Mucosa of descending colon (tissue), 3 donors: ENCODE data around the gene FHIT. TPM values are rescaled to one million over a fixed set of nuclear protein-coding genes. Genes with fewer than 3 reads are reported as not detected.

Experiments used
- ATAC-seq: fragments of 200-7000 bp; cut with Tn5 transposase; one replicate; pipeline ENCODE4 v1.9.1; 2020; ENCODE audit warnings: mild to moderate bottlenecking, moderate library complexity
- DNase-seq, 3 donors: peaks; one replicate each; pipeline ENCODE4 v3.0.0-alpha.2; 2020
- H3K36me3 ChIP-seq: fragments of 200-600 bp; one replicate; pipeline ENCODE4 v1.8.0; 2021; ENCODE audit warnings: low read depth, mild to moderate bottlenecking
- H3K4me1 ChIP-seq: fragments of 200-600 bp; one replicate; pipeline ENCODE4 v1.8.0; 2021; ENCODE audit warnings: low read depth, mild to moderate bottlenecking
- H3K4me3 ChIP-seq: fragments of 200-600 bp; one replicate; pipeline ENCODE4 v1.8.0; 2021; ENCODE audit warnings: mild to moderate bottlenecking
- H3K9me3 ChIP-seq: fragments of 200-600 bp; one replicate; pipeline ENCODE4 v1.8.0; 2021; ENCODE audit warnings: mild to moderate bottlenecking
- intact Hi-C, 2 donors: fragments of 100-400 bp; cut with DNase I in 1 of 2; cut with micrococcal nuclease in 1 of 2; formaldehyde crosslinking; loops; one replicate each; pipeline versions ENCODE4 v1.11.0 to v1.11.1; 2022; cut with DNase I, micrococcal nuclease
- total RNA-seq, 3 donors: library from RNA; stranded (reverse); fragmentation: NEBNext Ultra II Directional in 2 of 3; extraction: Animal tissue kit (Norgen Biotek cat#: 25700) in 2 of 3; gene quantifications; one replicate each; pipeline versions ENCODE4 v1.2.1 to v1.2.4, GENCODE V29; 2021 to 2023
- TF ChIP-seq, protein P1 (sequence below): fragments of 200-600 bp; IDR thresholded peaks from one replicate; pipeline ENCODE4 v1.8.0; 2022; ENCODE audit warnings: antibody characterized with exemption, mild to moderate bottlenecking
- donor health status: DM: no; HTN: no; CAD: no; lungs with moderate emphysema.
- donor health status: DM: no; HTN: no; CAD: no.
- donor health status: DM: no; HTN: yes; CAD: no.

FHIT gene
- total RNA-seq, 3 donors from 2014 or later, result 8.9 to 20.7 (median 18.6) TPM

DNA sequence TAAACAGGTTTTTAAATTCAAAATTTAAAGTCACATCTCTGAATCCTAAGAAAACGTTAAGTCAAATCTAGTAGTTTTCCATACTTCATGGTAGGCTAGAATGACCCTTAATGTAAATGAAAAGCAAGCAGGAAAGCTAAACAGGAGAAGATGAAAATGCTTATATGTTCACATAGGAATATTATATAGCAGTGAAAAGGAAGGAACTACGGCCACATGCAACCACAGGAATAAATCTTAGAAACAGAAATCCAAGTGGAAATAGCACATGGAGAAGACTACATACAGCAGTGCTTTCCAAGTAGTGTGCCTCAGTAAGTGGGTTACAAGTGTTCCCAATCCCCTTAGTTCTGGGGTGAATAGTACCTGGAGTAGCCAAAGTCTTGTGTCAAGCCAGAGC lies 296.2 kb downstream of the FHIT start:
- no peaks in the 10 kb centered on the region for H3K4me1 ChIP-seq
- TF ChIP-seq, protein P1, sequence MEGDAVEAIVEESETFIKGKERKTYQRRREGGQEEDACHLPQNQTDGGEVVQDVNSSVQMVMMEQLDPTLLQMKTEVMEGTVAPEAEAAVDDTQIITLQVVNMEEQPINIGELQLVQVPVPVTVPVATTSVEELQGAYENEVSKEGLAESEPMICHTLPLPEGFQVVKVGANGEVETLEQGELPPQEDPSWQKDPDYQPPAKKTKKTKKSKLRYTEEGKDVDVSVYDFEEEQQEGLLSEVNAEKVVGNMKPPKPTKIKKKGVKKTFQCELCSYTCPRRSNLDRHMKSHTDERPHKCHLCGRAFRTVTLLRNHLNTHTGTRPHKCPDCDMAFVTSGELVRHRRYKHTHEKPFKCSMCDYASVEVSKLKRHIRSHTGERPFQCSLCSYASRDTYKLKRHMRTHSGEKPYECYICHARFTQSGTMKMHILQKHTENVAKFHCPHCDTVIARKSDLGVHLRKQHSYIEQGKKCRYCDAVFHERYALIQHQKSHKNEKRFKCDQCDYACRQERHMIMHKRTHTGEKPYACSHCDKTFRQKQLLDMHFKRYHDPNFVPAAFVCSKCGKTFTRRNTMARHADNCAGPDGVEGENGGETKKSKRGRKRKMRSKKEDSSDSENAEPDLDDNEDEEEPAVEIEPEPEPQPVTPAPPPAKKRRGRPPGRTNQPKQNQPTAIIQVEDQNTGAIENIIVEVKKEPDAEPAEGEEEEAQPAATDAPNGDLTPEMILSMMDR, result no peak
- no peaks in the 10 kb centered on the region for H3K36me3 ChIP-seq
- no peak overlapping the region for H3K4me3 ChIP-seq
- DNase-seq (no peak), ATAC-seq (no peak)
- no peaks in the 10 kb centered on the region for H3K9me3 ChIP-seq
- intact Hi-C loops, result no loop called here

DNA sequence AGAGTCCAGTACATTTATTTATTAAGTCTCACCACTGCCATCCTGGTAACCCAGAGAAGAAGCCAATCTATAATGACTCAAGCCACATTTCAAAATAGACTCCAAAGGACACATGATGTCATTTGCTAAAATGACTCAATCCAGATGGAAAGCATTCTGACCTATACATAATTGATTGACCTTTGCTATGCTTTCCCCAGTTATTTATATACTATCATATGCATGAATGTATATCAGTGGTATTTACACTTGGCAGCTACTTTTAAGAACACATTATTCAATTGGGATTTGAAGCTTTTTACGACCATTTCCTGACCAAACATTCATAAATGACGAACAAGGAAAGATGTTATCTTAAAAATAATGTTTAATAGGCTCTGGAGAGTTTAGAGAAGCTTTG lies 297.2 kb downstream of the FHIT start:
- H3K36me3 ChIP-seq, result no peaks in the 10 kb centered on the region
- intact Hi-C loops, result no loop called here
- H3K9me3 ChIP-seq, result no peaks in the 10 kb centered on the region
- DNase-seq, result no peak
- TF ChIP-seq, protein P1, result no peak
- no peak for ATAC-seq
- no peaks in the 10 kb centered on the region for H3K4me1 ChIP-seq
- no peak overlapping the region for H3K4me3 ChIP-seq

DNA sequence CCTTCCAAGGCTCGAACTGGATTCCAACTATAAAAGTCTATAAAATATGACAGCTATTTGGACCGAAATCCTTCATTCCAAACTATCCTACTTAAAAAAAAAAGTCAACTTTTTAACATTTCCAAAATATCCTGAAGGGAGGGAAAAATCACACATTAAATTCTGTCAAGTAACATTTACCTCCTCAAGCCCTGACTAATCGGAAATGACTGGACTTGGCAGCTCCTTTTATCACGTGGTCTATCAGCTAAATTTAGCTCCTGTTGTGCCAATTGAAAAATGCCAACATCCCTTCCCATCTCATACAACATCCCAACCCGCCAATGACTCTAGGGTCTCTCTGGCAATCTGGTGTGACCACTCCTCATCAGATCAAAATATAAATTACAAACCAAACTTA lies 297.9 kb downstream of the FHIT start:
- Histone ChIP-seq H3K4me3 (no peak overlapping the region), H3K36me3 (no peaks in the 10 kb centered on the region), H3K9me3 (no peaks in the 10 kb centered on the region), H3K4me1 (no peaks in the 10 kb centered on the region)
- intact Hi-C loops, result no loop called here
- TF ChIP-seq, protein P1, result no peak
- DNase-seq (no peak), ATAC-seq (no peak)

DNA sequence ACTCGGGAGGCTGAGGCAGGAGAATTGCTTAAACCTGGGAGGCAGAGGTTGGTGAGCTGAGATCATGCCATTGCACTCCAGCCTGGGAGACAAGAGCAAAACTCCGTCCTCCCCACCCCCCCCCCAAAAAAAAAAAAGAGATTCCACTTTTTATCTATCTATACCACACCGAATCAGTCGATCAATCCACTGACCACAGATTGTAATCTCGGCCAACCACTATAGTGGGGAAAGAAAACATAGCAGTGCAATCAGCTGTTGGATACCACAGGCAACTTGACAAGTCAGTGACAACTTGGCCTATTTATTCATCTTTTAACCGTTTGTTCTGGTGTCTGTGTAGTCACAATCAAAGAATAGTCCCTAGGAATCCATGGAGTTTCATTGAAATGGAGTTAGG lies 299.2 kb downstream of the FHIT start:
- no peak for ATAC-seq
- no peak overlapping the region for H3K4me3 ChIP-seq
- TF ChIP-seq, protein P1, result no peak
- no peaks in the 10 kb centered on the region for H3K9me3 ChIP-seq
- DNase-seq, result no peak
- intact Hi-C loops, result no loop called here
- no peaks in the 10 kb centered on the region for H3K4me1 ChIP-seq
- no peaks in the 10 kb centered on the region for H3K36me3 ChIP-seq

DNA sequence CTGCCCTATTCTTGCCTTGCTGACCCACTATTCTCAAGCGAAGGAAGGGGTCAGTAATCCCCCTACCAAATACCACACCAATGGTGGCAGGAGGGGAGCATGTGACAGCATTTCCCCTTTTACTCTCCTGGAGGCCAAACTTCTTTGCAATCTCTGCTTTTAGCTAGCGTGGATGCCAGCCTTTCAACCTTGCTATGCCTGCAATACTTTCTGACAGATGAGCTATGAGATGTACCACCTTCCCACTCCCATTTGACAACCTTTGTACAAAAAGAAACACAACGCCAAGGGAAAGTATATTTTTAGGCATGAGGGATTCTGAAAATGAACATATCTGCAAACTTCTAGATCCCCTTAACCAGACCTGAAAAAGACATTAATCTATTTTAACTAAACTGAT lies 302.1 kb downstream of the FHIT start:
- ATAC-seq, result no peak

More for the DNA sequence above, 302.1 kb downstream of the FHIT start:
- intact Hi-C loops, result no loop called here
- TF ChIP-seq, protein P1, result no peak
- Histone ChIP-seq H3K9me3 (no peaks in the 10 kb centered on the region), H3K4me3 (no peak overlapping the region), H3K4me1 (no peaks in the 10 kb centered on the region), H3K36me3 (no peaks in the 10 kb centered on the region)
- no peak for DNase-seq
